Panc1 (cell line): Measurements from ENCODE around the gene PLCH1.

Experiments
- POLR2AphosphoS5 ChIP-seq: IDR thresholded peaks from 2 replicates; pipeline ENCODE4 v1.6.1; 2012; ENCODE audit warnings: mild to moderate bottlenecking, low read depth, low read length, moderate library complexity
- REST ChIP-seq, 2 experiments: IDR thresholded peaks; 2 replicates each; pipeline ENCODE4 v1.6.1; 2011 to 2012; ENCODE audit warnings: low read depth in 2 of 2, control low read depth in 1 of 2, low read length in 1 of 2, mild to moderate bottlenecking in 1 of 2, moderate library complexity in 1 of 2; ENCODE audit not compliant: insufficient read depth in 1 of 2
- TCF7L2 ChIP-seq: IDR thresholded peaks from 2 replicates; pipeline ENCODE4 v1.6.1; 2011; ENCODE audit warnings: mild to moderate bottlenecking, low read depth, low read length, inconsistent platforms
- TF ChIP-seq, protein P1 (sequence below): fragments of 450-650 bp; IDR thresholded peaks from 2 replicates; pipeline ENCODE4 v1.5.1; 2017; ENCODE audit warnings: mild to moderate bottlenecking

- TF ChIP-seq, protein P1, sequence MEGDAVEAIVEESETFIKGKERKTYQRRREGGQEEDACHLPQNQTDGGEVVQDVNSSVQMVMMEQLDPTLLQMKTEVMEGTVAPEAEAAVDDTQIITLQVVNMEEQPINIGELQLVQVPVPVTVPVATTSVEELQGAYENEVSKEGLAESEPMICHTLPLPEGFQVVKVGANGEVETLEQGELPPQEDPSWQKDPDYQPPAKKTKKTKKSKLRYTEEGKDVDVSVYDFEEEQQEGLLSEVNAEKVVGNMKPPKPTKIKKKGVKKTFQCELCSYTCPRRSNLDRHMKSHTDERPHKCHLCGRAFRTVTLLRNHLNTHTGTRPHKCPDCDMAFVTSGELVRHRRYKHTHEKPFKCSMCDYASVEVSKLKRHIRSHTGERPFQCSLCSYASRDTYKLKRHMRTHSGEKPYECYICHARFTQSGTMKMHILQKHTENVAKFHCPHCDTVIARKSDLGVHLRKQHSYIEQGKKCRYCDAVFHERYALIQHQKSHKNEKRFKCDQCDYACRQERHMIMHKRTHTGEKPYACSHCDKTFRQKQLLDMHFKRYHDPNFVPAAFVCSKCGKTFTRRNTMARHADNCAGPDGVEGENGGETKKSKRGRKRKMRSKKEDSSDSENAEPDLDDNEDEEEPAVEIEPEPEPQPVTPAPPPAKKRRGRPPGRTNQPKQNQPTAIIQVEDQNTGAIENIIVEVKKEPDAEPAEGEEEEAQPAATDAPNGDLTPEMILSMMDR, result no peak
- no peak for TF ChIP-seq POLR2AphosphoS5
- no peak for TF ChIP-seq REST (IDR thresholded peaks at IDR 0.05; ENCODE audit: insufficient read depth in 1 of 2, low read depth in 2 of 2, low read length in 1 of 2)
- TF ChIP-seq TCF7L2, result no peak
Observed at GRCh38 chr3:155426524-155427230, 318.2 kb downstream of the PLCH1 start.
